HG02798 (cell line): ENCODE data around the gene CC2D1A.
"Not testable (repeated sequence)": the region's sequence is repeated elsewhere in the genome, so short reads cannot be mapped to it uniquely, and the experiment has no call there.

Experiments
- ATAC-seq: cut with Tn5 transposase; IDR thresholded peaks from one replicate; pipeline ENCODE4 v1.9.1; 2021; ENCODE audit warnings: mild to moderate bottlenecking; ENCODE audit not compliant: unreplicated experiment, poor library complexity

The CC2D1A gene

GRCh38 chr19:13902993-13903555 lies 2.9 kb upstream of the CC2D1A start:
- no peak for ATAC-seq

GRCh38 chr19:13906521-13906904 lies 512 bp downstream of the CC2D1A start:
- ATAC-seq, result no peak

DNA sequence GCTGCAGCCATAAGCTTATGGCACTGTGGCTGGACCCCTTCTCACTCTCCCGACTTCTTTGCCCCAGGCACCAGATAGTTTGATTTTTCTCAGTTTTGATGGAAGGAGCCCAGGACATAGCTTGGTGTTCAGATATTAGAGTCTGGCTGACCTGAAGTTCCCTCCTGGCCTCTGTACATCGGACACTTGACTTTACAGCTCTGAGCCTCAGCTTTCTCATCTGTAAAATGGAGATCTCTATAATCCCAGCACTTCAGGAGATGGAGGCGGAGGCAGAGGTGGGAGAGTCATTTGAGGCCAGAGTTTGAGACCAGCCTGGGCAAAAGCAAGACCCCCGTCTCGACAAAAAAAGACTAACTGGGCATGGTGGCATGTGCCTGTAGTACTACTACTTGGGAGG lies 909 bp downstream of the CC2D1A start:
- ATAC-seq, result no peak

DNA sequence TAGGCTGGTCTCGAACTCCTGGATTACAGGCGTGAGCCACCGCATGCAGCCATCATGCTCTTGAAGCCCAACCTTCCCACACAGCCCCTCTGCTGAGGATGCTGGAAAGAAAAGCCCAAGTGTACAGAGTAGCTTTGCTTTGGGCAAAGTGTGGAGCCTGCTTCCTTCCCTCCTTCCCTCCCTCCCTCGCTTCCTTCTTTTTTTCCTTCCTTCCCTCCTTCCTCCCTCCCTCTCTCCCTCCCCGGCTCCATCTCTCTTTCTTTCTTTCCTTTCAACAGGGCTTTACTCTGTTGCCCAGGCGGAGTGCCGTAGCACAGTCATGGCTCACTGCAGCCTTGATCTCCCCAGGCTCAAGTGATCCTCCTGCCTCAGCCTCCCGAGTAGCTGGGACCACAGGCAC lies 2.7 kb downstream of the CC2D1A start:
- ATAC-seq, result no peak

DNA sequence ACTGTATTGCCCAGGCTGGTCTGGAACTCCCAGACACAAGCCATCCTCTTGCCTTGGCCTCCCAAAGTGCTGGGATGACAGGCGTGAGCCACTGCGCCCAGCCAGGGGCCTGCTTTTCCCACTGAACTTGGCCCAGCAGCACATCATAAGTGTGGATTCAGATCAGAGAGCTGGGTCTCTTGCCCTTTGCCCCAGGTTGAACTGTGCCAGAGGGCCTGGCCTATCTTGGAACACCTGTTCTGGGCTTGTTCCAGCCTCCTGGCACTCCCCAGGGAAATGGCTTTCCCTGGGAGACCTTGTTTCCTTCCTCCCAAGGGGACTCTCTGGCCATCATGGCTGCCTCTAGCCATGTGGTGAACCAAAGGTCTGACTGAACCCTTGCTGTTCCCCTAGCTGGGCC lies 3.4 kb downstream of the CC2D1A start:
- no peak for ATAC-seq

DNA sequence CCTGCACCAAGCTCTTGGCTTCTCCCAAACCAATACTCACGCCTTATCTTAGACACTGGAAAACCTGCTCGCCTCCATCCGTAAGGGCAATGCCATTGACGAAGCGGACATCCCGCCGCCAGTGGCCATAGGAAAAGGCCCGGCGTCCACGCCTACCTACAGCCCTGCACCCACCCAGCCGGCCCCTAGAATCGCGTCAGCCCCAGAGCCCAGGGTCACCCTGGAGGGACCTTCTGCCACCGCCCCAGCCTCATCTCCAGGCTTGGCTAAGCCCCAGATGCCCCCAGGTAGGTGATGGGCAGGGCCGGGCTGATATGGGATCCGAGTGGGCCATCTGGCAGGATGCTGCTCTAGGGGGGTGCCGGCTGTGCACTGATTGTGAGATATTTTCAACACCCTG lies 7.4 kb downstream of the CC2D1A start:
- no peak for ATAC-seq

GRCh38 chr19:13914777-13915176 lies 8.8 kb downstream of the CC2D1A start:
- ATAC-seq, result no peak

GRCh38 chr19:13917888-13918406 lies 11.9 kb downstream of the CC2D1A start:
- no peak for ATAC-seq

- no peak for ATAC-seq
Observed at GRCh38 chr19:13918726-13919411, 12.9 kb downstream of the CC2D1A start.

GRCh38 chr19:13920524-13920923 lies 14.5 kb downstream of the CC2D1A start:
- no peak for ATAC-seq

DNA sequence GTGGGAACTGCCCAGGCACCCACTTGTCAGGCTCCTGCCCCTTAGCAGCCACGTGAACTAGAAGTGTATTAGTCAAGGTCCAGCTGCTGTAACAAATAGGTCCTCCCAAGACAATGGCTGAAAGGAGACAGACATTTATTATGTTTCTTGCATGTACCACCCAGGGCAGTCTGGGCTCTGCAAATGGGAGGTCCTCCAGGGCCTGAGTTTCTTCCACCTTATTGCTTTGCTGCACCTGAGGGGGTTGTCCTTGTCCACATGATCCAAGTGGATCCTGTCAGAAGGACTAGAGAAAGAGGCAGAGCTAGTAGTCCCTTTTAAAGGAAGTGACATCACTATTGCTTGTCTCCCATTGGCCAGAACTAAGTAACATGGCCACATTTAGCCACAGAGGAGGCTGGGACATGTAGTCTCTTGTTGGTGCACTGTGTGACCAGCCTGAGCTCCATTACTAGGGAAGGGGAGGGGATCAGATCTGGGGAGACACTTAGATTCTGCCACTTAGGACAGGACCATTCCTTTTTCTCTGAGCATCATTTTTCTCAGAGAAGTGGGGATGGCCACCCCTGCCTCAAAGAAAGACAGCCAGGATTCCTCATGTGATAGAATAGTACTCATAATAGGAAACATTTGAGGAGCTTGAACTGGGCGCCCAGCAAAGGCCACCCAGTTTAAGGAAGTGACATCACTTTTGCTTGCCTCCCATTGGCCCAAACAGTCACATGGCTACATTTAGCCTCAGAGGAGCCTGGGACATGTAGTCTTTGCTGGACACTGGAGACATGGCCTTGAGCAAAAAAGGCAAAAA lies 15.1 kb downstream of the CC2D1A start:
- ATAC-seq, result no peak

DNA sequence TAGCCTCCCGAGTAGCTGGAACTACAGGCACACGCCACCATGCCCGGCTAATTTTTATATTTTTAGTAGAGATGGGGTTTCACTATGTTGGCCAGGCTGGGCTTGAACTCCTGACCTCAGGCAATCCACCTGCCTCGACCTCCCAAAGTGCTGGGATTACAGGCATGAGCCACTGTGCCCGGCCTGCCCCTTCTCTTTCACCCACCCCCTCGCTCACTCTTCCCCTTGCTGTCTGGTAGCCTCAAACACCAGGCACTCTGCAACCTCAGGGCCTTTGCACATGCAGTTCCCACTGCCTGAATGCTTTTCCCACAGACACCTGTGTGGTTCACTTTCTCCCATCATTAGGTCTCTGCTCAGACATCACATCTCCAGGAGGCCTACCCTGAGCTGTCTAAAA lies 16.1 kb downstream of the CC2D1A start:
- ATAC-seq, result not testable (repeated sequence)

GRCh38 chr19:13923194-13923987 lies 17.4 kb downstream of the CC2D1A start:
- no peak for ATAC-seq

GRCh38 chr19:13926010-13926409 lies 20.0 kb downstream of the CC2D1A start:
- ATAC-seq, result no peak

DNA sequence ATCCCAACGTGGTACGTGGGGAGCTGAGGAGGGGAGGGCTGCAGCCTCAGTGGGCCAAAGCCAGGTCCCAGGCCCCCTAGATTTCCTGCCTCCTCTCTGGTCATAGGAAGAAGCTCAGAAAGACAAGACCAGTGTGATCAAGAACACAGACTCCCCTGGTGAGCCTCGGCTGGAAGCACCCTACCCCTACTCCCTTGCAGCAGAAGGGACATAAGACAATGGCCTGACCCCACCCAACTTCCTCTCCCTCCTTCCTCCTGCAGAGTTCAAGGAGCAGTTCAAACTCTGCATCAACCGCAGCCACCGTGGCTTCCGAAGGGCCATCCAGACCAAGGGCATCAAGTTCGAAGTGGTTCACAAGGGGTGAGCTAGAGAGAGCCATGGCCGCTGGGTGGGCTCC lies 20.7 kb downstream of the CC2D1A start:
- no peak for ATAC-seq

- ATAC-seq, result no peak
Observed at GRCh38 chr19:13929340-13929739, 23.3 kb downstream of the CC2D1A start.

GRCh38 chr19:13929956-13930355 lies 24.0 kb downstream of the CC2D1A start:
- ATAC-seq, result no peak

GRCh38 chr19:13930402-13930801 lies 24.4 kb downstream of the CC2D1A start:
- no peak for ATAC-seq

DNA sequence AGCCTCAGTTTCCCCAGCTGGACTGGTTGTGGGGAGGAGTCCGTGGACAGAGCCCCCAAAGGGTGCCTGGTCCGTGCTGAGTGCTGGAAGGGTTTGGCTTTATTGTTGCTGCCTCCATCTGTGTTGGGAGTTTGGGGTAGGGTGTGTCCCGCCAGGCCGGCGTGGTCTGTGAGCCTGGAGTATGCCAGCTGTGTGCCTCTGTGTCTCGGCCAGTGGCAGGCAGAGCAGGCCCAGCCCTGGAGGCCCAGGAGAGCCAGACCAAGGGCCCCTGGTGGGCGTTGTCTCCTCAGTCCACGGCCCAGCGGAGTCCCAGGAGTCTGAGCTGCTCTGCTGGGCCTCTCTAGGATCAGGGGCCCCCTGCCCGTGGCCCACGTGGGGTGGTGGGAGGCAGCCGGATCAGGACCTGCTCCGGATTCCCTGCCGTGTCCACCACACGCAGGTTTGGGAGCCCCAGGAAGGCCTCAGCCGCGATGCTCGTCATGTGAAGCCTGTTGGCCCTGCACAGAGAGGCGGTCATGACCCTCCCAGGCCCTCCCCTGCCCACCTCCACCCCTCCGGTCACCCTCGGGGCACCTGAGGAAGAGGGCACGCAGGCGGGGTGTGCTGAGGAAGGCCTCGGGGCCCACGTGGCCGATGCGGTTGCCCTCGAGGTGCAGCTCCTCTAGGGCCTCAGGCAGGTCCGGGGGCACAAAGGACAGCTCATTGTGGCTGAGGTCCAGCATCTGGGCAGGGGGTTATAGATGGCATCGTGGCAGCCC lies 25.6 kb downstream of the CC2D1A start:
- ATAC-seq, result no peak

DNA sequence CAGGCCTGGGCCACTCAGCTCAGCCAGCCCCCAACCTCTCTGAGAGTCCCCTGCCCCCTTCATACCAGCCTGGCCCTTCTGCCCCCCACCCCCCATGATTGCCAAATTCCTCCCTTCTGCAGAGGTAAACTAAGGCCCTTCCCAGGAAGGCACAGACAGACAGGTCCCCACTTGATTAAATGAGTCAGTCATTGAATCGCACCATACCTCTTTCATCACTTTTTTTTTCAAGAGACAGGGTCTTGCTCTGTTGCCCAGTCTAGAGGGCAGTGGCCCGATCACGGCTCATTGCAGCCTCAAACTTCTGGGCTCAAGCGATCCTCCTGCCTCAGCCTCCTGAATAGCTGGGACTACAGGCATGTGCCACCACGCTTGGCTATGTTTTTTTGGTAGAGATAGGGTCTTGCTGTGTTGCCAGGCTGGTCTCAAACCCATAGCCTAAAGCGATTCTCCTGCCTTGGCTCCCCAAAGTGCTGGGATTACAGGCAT lies 26.2 kb downstream of the CC2D1A start:
- no peak for ATAC-seq
